Measurements from ENCODE around the gene MRPL20.

MRPL20 gene

DNA sequence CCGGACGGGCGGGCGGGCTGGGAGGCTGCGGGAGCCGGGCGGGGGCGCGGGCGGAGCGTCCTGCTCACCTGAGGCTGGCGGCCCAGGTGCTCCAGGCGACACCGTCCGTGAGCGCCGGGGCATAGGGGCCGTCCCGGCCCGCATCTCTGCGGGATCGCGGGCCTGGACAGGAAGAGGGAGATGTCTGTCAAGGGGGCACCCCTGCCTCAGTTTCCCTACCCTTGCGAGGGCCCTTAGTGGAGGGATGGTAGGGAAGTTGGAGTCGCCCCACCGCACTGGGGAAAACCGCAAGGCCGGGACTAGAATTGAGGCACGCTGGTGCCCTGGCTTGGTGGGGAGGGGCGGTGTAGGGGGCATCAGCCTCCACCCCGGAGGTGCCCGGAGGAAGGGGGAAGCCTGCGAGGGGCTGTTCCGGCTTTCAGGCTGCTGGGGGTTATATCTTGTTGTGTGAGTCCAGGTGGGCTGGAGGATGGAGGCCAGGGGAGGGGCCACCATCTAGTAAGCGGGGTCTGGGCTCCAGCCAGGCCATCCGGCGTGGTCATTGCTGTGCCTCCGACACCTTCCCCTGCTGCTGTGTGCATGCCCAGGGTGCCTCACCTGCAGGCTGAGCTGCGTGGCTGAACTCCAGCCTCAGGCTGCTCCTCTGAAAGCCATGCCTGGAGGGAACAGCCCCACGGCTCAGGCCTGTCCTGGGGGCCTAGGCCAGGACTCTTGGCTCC, 29.0 kb upstream of the MRPL20 start:
- H3K4me1 ChIP-seq (ENCODE audit: insufficient read depth, low read length): peaks cover 38% of the 10 kb centered on the region
- 0 out of 2 replicates have a peak, but pooled peaks cover 3% of the 10 kb centered on the region for H3K36me3 ChIP-seq (ENCODE audit: insufficient read depth, low read length)
- peaks cover 4% of the 10 kb centered on the region; the same call in 1 of the 2 replicates for H3K27me3 ChIP-seq (ENCODE audit: insufficient read depth, low read length)
- H3K9me3 ChIP-seq (ENCODE audit: insufficient read depth, low read depth, low read length): no peaks in the 10 kb centered on the region
- peak overlapping the region; percentile 55 for H3K4me3 ChIP-seq (ENCODE audit: low read length)
- no peak overlapping the region for H3K27ac ChIP-seq (ENCODE audit: low read depth, low read length)
- peak overlapping the region; percentile 62 for H3K9ac ChIP-seq (ENCODE audit: low read depth, low read length)
- 20% methylated on average over 40 of the region's 40 CpGs for WGBS

DNA sequence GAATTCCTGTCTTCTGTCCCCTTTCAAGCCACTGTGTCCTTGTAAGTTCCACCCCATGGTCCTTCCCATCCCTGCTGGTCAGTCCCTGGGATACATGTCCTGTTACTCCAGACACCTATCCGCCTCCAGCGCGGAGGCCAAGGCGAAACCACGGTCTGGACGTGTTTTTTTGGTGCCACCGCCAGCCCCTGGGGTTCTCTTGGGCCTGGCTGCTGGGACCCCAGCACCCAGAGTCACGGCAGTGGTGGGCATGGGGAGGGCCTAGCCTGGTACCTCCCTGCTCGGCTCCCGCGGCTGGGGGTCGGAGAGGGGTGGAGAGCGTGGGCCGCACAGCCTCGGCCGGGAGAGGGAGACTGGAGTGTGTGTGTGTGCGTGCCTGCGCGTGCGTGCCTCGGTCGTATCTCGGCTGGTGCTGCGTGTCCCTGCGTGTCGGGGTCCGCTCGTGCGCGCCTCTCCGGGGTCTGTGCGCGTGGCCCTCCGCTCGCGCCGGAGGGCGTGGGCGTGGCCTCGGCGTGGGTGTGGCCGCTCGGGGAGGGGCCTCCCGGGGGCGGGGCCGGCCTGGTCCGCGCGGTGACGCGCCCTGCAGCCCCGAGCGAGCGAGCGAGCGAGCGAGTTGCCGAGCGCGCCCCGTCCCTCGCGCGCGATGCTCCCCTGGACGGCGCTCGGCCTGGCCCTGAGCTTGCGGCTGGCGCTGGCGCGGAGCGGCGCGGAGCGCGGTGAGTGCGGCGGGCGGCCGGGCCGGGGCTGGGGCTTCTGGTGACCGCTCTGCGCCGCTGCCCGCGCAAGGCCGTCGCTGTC, 28.2 kb upstream of the MRPL20 start, which contains the start of gene VWA1:
VWA1 (plus strand) TSS at position 585 of the 798 bp plus-strand sequence; CDS start at position 644, 59 bp downstream.
- Histone ChIP-seq H3K27me3 (ENCODE audit: insufficient read depth, low read length) (peaks cover 4% of the 10 kb centered on the region; the same call in 1 of the 2 replicates), H3K27ac (ENCODE audit: low read depth, low read length) (peak within 1 kb of the TSS; percentile 93), H3K9me3 (ENCODE audit: insufficient read depth, low read depth, low read length) (no peaks in the 10 kb centered on the region), H3K4me1 (ENCODE audit: insufficient read depth, low read length) (peaks cover 43% of the 10 kb centered on the region), H3K36me3 (ENCODE audit: insufficient read depth, low read length) (0 out of 2 replicates have a peak, but pooled peaks cover 3% of the 10 kb centered on the region), H3K9ac (ENCODE audit: low read depth, low read length) (peak within 1 kb of the TSS; percentile 62), H3K4me3 (ENCODE audit: low read length) (peak within 1 kb of the TSS; percentile 55)
- WGBS: 7% methylated on average over 89 of the region's 89 CpGs

DNA sequence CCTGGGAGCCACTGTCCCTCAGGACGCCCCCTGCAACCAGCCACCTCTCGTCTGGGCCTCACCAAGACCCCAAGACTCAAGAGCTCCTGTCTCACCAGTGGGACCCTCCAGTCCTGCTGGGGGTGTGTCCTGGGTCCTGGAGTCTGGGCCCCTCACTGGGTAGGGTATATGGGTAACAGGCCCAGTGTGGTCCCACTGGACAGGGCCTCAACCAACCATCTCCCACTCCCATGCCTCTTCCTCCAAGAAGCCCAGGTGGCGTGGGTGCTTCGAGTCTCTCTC, 27.7 kb upstream of the MRPL20 start:
- 0 out of 2 replicates have a peak, but pooled peaks cover 3% of the 10 kb centered on the region for H3K36me3 ChIP-seq (ENCODE audit: insufficient read depth, low read length)
- WGBS: 55% methylated on average over 4 of the region's 4 CpGs
- peak overlapping the region; percentile 93 for H3K27ac ChIP-seq (ENCODE audit: low read depth, low read length)
- no peaks in the 10 kb centered on the region for H3K9me3 ChIP-seq (ENCODE audit: insufficient read depth, low read depth, low read length)
- peaks cover 4% of the 10 kb centered on the region; the same call in 1 of the 2 replicates for H3K27me3 ChIP-seq (ENCODE audit: insufficient read depth, low read length)
- H3K4me3 ChIP-seq (ENCODE audit: low read length): peak overlapping the region; percentile 55
- peaks cover 45% of the 10 kb centered on the region for H3K4me1 ChIP-seq (ENCODE audit: insufficient read depth, low read length)
- no peak overlapping the region for H3K9ac ChIP-seq (ENCODE audit: low read depth, low read length)

- Histone ChIP-seq H3K27me3 (ENCODE audit: insufficient read depth, low read length) (peaks cover 4% of the 10 kb centered on the region; the same call in 1 of the 2 replicates), H3K27ac (ENCODE audit: low read depth, low read length) (peak overlapping the region; percentile 93), H3K36me3 (ENCODE audit: insufficient read depth, low read length) (0 out of 2 replicates have a peak, but pooled peaks cover 3% of the 10 kb centered on the region)
Measured at GRCh38 chr1:1434131-1434823, 27.2 kb upstream of the MRPL20 start.

DNA sequence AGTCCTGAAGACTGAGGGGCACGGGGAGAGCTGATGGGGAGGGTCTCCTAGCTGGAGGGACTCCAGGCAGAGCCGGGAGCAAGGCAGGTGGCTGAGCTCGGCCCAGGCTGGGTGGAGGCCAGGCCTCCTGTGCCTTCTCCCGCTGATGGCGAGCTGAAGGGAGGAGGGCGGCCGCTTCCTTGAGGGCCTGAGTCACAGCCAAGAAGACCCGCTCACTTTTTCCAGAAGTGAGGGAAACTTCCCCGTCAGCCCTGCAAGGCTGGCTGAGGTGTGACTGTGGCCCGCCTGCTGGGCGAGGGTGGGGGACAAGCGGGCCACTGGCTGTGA, 26.7 kb upstream of the MRPL20 start:
- Histone ChIP-seq H3K4me1 (ENCODE audit: insufficient read depth, low read length) (peaks cover 45% of the 10 kb centered on the region), H3K9me3 (ENCODE audit: insufficient read depth, low read depth, low read length) (no peaks in the 10 kb centered on the region), H3K27me3 (ENCODE audit: insufficient read depth, low read length) (peaks cover 4% of the 10 kb centered on the region; the same call in 1 of the 2 replicates), H3K36me3 (ENCODE audit: insufficient read depth, low read length) (0 out of 2 replicates have a peak, but pooled peaks cover 3% of the 10 kb centered on the region), H3K4me3 (ENCODE audit: low read length) (peak overlapping the region; percentile 55), H3K9ac (ENCODE audit: low read depth, low read length) (peak overlapping the region; percentile 67), H3K27ac (ENCODE audit: low read depth, low read length) (peak overlapping the region; percentile 93)
- WGBS: 23% methylated on average over 12 of the region's 12 CpGs

More at GRCh38 chr1:1434131-1434823, 27.2 kb upstream of the MRPL20 start:
- H3K4me3 ChIP-seq (ENCODE audit: low read length): peak overlapping the region; percentile 55
- H3K9ac ChIP-seq (ENCODE audit: low read depth, low read length): peak overlapping the region; percentile 67
- H3K4me1 ChIP-seq (ENCODE audit: insufficient read depth, low read length): peaks cover 45% of the 10 kb centered on the region
- H3K9me3 ChIP-seq (ENCODE audit: insufficient read depth, low read depth, low read length): no peaks in the 10 kb centered on the region
- WGBS: 13% methylated on average over 32 of the region's 32 CpGs

DNA sequence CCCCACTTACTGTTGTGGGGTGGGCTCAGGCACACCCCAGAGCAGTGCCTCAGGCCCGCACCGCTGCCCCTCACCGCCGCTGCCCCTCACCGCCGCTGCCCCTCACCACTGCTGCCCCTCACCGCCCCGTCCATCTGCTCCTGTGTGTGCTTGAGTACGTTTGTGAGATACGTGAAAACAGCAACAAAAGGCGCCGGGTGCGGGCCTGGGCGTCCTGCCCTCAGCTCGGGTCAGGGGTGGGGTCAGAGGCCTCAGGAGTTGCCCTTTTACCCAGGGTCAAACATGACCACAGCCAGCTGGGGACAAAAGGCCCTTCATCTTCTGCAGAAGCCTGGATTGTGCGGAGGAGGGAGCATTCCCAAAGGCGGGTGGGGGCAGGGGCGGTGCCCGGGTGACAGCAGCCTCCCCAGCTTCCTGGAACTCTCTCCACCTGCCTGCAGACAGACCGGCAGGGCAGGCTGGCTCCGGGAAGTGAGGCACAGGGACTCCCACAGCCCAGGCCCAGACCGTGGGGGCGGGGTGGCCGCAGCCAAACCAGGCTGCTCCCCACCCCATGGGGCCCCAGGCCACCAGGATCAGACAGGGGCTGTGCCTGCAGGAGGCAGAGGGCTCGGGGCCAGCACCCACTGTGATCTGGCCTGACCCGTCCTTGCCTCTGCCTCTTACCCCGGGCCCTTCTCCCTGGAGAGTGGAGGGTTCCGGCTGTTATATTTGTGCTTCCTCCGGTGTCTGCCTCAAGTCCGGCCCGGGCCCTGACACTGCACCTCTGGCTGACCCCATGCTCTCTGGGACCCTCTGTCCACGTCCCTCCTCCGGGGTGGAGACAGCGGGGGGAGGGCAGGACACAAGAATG, 26.1 kb upstream of the MRPL20 start:
- peak overlapping the region; percentile 93 for H3K27ac ChIP-seq (ENCODE audit: low read depth, low read length)
- 38% methylated on average over 34 of the region's 34 CpGs for WGBS
- H3K27me3 ChIP-seq (ENCODE audit: insufficient read depth, low read length): peaks cover 4% of the 10 kb centered on the region; the same call in 1 of the 2 replicates
- no peaks in the 10 kb centered on the region for H3K9me3 ChIP-seq (ENCODE audit: insufficient read depth, low read depth, low read length)
- peak overlapping the region; percentile 67 for H3K9ac ChIP-seq (ENCODE audit: low read depth, low read length)
- H3K36me3 ChIP-seq (ENCODE audit: insufficient read depth, low read length): 0 out of 2 replicates have a peak, but pooled peaks cover 3% of the 10 kb centered on the region
- H3K4me1 ChIP-seq (ENCODE audit: insufficient read depth, low read length): peaks cover 45% of the 10 kb centered on the region
- H3K4me3 ChIP-seq (ENCODE audit: low read length): peak overlapping the region; percentile 31

GRCh38 chr1:1432274-1432950, 25.3 kb upstream of the MRPL20 start:
- Histone ChIP-seq H3K36me3 (ENCODE audit: insufficient read depth, low read length) (no peaks in the 10 kb centered on the region), H3K9ac (ENCODE audit: low read depth, low read length) (peak overlapping the region; percentile 52; the same call in 1 of the 2 replicates), H3K9me3 (ENCODE audit: insufficient read depth, low read depth, low read length) (no peaks in the 10 kb centered on the region), H3K27ac (ENCODE audit: low read depth, low read length) (peak overlapping the region; percentile 93), H3K4me3 (ENCODE audit: low read length) (no peak overlapping the region), H3K27me3 (ENCODE audit: insufficient read depth, low read length) (peaks cover 4% of the 10 kb centered on the region; the same call in 1 of the 2 replicates), H3K4me1 (ENCODE audit: insufficient read depth, low read length) (peaks cover 45% of the 10 kb centered on the region)
- 82% methylated on average over 28 of the region's 28 CpGs for WGBS

DNA sequence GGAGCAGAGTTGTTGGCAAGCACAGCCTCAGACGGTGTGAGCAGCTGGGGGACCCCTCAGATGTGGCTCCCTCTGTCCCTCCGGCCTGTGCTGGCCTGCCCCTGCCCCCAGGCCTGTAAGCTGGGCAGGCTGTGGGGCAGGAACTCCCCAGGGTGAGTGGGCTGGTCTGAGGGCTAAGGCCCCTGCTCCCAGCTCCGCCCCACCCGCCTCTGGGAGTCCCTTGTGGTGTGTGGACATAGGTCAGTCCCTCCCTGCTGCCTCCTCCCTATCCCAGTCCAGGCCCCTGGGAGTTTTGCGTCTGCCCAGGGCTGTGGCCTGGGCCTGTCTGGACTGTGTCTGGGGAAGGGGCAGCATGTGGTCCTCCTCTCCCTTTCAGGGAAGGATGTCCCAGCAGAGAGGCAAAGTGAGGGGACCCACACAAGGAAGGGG, 24.8 kb upstream of the MRPL20 start:
- 44% methylated on average over 5 of the region's 5 CpGs for WGBS
- Histone ChIP-seq H3K9me3 (ENCODE audit: insufficient read depth, low read depth, low read length) (no peaks in the 10 kb centered on the region), H3K9ac (ENCODE audit: low read depth, low read length) (peak overlapping the region; percentile 52), H3K27ac (ENCODE audit: low read depth, low read length) (peak overlapping the region; percentile 60), H3K4me1 (ENCODE audit: insufficient read depth, low read length) (peaks cover 45% of the 10 kb centered on the region), H3K27me3 (ENCODE audit: insufficient read depth, low read length) (peaks cover 4% of the 10 kb centered on the region; the same call in 1 of the 2 replicates), H3K36me3 (ENCODE audit: insufficient read depth, low read length) (no peaks in the 10 kb centered on the region), H3K4me3 (ENCODE audit: low read length) (no peak overlapping the region)

DNA sequence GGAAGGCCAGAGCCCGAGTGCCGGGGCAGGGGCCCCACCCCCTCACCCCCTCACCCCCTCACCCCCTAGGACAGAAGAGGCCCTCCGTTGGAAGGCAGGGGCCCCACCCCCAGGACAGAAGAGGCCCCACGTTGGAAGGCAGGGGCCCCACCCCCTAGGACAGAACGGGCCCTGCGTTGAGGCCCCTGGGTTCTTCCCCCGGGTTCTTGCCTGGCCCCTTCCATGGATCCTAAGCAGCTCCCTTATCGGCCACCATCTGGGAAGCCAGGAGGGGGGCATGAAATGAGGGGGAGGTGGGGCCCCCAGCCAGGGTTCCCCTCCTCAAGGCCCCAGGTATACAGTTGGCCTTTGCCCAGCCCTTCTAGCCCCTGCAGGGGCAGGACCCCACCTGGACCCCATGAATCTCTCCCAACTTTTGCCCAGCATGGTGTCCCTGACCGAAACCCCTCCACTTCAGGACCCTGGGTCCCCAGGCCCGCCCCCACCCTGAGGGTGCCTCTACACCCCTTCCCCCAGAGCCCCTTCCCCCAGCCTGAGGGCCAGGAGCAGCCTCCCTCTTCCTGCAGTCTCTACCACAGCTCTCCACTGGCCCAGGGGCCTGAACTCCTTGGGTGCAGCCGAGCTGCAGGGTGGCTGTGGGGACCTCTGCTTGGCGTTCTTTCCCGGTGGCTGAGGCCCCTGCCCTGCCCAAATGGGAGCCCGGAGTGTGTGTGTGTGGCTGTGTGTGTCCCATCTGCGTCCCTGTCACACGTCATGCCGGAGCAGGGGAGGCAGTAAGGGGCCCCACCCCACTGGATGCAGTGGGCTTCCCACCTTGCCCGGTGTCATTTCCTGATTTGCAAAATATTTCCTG, 24.1 kb upstream of the MRPL20 start:
- Histone ChIP-seq H3K9ac (ENCODE audit: low read depth, low read length) (peak overlapping the region; percentile 52; the same call in 1 of the 2 replicates), H3K36me3 (ENCODE audit: insufficient read depth, low read length) (no peaks in the 10 kb centered on the region), H3K9me3 (ENCODE audit: insufficient read depth, low read depth, low read length) (no peaks in the 10 kb centered on the region), H3K4me3 (ENCODE audit: low read length) (no peak overlapping the region), H3K27me3 (ENCODE audit: insufficient read depth, low read length) (peaks cover 4% of the 10 kb centered on the region; the same call in 1 of the 2 replicates), H3K4me1 (ENCODE audit: insufficient read depth, low read length) (peaks cover 48% of the 10 kb centered on the region), H3K27ac (ENCODE audit: low read depth, low read length) (peak overlapping the region; percentile 60)
- WGBS: 54% methylated on average over 16 of the region's 18 CpGs

All from HUES64 (cell line).